Activated CD4-positive, CD25-positive, alpha-beta regulatory T cell treated with anti-CD3 and anti-CD28 coated beads, Interleukin-2, amount 50 U/mL, for 24 hours (primary cell): ENCODE measurements around the gene ABL1.
"Not testable (repeated sequence)": the region's sequence is repeated elsewhere in the genome, so short reads cannot be mapped to it uniquely, and the experiment has no call there.

Experiments used
- ATAC-seq, 2 donors: fragments of 150-1000 bp; cut with Tn5 transposase; one replicate each; pipeline ENCODE4 v1.10.0; 2021; ENCODE audit warnings: mild to moderate bottlenecking in 1 of 2, moderate library complexity in 1 of 2

ABL1 gene

GRCh38 chr9:130825809-130826208 lies 9.2 kb upstream of the ABL1 start:
- no peak for ATAC-seq

DNA sequence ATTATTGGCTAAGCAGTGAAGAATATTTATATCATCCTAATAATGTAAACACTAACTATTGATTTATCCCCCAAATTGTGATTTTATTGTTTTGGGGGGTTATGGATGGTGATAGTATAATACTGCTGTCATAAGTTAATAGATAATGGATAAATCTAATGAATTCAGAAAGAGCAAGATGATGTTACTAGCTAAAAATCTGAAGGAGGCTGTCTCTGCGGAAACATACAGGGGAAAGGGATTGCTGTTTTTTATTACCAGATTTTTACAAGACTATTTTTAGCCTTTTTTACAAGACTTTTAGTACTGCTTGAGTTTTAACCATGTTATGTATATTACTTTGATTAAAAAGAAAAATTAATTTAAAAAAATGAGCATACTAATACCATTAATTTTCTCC lies 5.3 kb upstream of the ABL1 start:
- no peak for ATAC-seq

DNA sequence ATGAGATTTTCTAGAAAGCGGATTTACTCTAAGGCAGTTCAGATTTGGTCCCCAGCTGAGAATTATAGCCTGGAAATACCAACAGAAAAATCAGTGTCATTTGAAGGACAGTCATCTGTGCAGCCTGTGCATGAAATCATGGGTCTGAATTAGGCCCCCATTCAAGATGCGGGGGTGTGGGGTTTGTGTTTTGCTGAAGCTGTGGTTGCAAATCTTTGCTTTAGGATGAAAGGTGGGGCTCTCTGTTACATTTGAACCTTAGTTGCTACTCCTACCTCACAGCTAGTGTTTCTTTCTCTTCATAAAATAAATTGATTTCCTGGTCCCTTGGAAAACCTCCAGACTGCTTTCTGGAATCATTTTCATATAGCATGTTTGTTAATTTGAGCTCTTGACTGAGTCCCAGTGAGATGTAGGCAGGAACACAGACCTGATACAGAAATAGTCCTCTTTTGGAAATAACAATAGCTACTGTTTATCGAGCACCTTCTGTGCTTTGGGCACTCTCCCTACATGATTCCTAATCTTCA lies 4.8 kb upstream of the ABL1 start:
- no peak for ATAC-seq

DNA sequence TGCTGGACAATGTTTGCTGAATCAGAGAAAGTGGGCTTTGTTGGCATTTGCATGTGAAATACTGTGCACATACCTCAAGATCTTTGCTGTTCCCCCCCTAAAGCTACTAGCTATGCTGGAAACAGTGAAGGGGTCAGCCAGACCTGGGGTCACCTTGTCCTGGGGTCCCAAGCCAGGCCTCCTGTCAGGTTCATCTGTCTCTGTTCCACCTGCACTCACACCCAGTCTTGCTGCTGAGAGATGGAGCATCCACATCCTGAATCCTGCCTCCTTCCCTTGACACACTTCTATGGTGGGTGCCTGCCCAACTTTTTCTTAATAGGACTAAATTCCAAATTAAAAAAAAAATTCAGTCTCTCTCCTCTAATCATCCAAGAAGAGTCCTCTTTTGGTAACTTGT lies 4.0 kb upstream of the ABL1 start:
- ATAC-seq: no peak

DNA sequence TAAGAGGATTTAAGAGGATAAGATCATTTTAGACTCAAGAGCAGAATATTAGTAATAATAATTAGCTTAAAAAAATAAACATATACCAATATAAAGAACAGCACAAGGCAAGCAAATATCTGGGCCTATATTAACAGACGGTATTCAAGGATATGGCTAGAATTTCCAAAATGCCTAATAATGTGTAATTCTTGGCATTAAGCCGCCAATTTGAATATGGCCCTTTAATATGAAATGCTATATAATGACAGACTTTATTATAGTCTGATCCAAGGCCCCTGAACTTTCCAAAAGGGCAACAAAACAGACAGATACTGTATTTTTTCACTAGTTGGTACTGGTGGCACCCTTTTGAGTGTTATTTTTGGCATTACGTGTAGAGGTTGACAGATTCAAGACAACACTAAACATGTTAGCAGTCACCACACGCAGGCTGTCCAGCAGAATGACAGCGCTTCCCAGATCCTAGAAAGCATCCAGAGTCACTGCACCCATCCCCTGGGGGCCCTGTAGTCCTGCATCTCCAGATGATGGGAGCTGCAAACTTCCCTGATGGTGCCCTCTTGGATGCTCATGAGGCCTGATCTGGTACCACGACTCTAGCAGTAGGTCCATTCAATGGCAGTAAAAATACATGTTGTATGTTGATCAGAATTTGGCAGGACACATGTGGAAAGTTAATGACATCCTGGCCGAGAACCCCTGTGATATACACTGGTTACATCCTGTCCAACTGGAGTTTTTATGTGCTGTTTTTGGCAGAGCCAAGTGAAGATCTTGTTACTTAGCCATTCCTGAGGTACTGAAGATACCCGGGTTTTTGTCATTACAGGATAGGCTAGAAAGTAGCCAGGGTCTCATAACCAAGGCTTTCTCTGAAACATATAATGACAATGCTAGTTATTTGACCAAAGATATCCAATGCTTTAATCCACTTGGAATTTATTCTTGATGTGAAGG lies 1.7 kb upstream of the ABL1 start:
- no peak for ATAC-seq

- peak; percentile 17 to 22 for ATAC-seq
Observed at GRCh38 chr9:130835441-130836298, 616 bp downstream of the ABL1 start.

DNA sequence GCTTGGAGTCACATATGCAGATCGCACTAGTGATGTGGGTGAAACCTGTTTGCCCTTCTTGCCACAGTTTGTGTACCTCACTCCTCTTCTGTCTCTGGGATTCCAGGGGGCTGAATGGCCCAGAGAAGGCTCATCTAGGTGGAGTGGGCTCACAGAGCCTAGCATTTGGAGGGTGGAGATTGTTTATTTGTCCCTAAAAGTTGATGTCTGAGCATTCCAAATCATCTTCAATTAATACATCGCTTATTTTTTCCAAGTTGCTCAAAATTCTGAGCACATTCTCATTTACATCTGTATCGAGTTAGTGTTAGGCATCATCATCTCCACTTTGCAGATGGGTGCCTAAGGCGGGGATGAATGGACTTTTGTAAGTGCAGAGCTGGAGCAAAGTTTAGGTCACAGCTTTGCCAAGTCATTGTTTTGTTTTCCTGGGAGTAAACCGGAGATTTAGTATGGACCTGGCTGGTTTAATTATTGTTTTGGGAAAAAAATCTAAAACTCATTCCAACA lies 2.0 kb downstream of the ABL1 start:
- no peak for ATAC-seq

GRCh38 chr9:130837643-130838042 lies 2.6 kb downstream of the ABL1 start:
- ATAC-seq: no peak

DNA sequence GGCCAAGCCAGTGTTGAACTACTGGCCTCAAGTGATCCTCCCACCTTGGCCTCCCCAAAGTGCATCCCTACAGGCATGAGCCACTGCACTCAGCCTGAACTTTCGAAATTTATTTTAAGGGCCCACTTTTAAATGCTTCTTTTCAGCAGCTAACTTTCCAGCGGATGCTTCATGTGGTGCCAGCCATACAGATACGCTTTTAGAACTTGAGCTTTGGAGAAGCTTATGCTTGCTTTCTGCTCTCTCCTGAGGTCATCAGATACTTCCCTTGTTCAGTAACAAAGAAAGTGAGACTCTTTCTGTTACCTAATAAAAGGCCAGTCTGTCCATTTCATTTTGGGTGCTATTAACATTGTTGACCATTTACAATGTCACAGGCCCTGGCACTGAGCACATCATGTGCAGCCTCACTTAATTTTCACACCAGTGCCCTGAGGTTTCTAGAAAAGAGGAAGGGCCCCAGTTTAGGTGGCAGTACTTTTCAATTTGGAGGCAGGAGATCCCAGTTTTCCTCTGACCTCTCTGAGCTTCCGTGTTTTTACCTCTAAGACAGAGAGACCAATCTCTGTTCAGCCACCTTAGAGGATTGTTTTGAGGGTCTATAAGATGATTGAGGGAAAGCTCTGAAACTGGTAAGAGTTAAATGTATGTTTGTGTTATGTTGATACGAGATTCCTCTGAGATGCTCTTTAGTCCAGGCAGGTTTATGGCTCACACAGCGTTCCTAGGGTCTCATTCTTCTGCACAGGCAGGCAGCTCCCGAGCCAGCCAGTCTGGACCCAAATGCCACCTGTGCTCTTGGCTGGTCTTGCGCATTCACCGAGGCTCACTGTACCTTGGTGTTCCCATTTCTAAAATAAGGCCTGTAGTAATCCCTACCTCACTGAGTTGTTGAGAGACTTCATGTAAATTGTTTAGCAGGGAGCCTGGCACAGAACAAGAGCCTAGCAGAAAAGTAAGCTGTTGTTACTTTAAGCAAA lies 4.4 kb downstream of the ABL1 start:
- ATAC-seq: no peak

DNA sequence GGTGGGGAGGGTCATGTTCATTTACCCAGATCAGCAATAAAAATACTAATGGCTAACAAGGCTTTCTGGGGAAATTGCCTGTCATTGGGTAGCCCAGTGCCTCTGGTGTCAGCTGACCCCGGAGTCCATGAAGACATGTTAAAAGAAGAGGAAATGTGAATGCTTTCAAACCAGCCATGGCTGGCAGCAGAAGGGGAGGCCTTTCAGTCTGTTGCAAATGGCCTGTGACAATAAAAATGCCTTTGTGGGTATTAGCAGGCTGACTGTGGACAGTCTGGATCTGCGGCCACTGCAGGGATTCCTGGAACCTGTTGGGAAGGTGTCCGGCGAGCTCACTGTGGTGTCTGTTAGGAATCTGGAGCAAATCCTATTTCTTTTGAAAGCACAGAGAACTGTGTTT lies 7.5 kb downstream of the ABL1 start:
- ATAC-seq: no peak

GRCh38 chr9:130843049-130843908 lies 8.2 kb downstream of the ABL1 start:
- no peak for ATAC-seq

DNA sequence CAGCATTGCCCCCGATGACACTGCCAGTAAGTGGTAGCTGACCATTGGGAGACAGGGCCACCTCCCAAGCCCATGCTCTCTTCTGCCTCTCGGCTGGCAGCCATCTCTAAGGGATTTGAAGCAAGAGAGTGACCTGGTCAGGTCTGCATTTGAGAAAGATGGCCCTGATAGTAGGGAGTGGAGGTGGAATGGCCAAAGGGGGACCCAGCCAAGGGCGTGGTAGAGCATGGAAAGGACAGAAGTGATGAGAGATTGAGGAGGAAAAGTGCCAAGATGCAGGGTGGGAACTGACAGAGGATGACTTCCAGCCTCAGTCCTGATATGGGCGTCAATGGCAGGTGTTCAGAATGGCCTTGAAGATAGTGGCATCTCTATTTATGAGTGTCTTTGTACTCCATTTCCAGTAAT lies 9.0 kb downstream of the ABL1 start:
- no peak for ATAC-seq

- no peak for ATAC-seq
Observed at GRCh38 chr9:130845254-130845653, 10.2 kb downstream of the ABL1 start.

DNA sequence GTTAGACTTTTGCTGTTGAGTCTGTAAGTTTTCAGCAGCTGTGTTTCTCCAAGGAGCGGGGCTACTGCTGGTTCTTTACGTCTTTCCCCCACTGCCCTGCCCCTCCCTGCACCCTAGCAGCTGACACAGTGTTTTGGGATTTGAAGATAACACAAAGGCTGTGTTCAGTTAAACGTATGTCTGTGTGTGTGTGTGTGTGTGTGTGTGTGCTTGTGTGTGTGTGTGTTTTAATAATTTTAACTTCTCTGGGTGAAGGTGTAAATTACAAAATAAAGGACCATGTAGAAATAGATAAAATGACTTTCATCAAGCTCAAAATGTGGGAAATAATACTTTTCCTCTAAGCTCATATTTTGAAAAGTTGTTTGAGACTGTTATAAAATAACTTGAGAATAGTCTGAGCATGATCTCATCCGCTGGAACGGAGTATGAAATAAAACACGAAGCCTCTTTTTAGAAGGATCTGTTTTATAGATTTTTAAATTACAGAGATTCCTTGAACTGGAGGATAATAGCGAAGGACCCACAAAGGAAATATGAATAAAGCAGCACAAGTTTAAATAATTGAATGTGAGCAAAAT lies 10.9 kb downstream of the ABL1 start:
- no peak for ATAC-seq

DNA sequence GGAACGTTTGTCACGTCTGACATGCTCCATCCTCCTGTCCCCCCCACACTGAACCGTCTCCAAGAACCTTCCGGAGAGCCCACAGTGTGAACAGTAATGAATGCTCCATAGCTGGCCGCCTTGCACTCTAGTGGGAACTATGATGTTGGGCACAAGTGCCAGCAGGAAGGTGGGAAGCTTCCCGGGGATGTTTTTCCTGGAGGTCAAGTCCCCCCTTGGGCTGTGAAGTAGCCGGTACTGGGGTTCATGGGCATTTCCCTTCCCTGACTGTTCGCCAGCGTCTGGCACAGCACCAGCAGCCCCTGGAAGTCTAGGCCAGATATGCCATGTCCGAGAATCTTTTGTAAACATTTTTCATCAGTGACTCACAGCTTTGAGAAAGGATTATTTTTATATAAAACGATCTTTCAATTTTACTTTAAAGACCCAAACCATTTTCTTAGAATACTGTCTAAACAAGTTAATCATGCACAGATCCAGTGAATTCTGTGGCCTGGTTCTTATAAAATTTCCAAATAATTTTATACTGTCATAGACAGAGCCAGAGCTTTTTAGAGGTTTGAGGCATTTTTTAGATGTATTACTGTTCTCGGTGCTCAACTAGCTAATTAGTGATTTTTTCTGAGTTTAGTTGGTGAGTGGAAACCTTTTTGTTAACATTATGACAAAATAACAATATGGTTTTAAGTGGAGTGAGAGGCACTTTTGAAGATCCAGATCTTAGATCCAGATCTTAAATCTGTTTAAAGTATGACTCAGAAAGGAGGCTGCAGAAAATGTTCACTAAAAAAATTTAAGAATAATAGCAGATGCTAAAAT lies 11.6 kb downstream of the ABL1 start:
- ATAC-seq: no peak

DNA sequence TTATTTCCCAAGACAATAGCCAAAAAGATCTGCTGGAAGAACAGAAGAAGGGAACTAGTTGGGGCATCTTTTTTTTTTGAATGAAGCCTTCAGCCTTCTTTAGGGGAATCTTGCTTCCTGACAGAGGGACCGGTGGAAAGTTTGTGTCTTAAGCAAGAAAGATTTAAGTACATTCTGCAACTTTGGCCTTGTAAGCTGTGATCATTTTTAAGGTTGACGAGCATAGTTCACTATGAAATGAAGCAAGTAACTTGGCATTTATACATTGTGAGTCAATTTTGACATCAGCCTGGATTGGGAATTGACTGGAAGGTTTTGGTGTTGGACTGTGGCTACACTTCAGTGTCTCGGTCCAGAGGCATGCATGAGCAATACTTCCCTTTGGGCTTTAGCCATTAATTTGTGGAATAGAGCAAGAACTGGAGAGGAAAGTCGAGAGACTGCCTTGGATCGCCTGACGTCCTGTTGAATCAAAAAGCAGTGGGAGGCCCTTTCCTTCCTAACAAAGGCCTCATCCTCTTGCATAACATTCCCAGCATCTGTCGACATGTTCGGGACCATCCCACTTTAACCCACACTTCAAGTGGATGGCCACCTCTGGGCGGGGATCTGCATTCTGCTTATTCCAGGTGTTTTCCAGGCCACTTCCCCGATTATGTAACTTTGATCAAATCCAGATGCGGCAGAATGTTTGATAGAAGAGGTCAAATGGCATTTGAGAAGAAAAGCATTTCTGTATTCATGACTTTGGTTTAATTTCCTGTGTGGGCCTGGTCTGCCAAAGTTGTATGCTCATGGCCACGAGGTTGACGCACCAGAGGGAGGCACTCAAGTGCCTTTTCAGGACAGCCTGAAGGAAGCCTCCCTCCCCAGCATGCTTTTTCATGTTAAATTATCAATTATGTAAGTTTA lies 12.5 kb downstream of the ABL1 start:
- no peak for ATAC-seq

DNA sequence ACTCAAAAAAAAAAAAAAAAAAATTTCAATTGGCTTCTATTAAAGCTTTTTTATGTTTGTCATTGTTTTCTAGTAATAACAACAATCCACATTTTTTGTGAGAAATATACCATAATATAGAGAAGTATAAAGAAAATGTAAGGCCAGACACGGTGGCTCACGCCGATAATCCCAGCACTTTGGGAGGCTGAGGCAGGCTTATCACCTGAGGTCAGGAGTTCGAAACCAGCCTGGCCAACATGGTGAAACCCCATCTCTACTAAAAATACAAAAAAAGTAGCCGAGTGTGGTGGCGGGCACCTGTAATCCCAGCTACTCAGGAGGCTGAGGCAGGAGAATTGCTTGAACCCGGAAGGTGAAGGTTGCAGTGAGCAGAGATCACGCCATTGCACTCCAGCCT lies 13.5 kb downstream of the ABL1 start:
- ATAC-seq: not testable (repeated sequence)

- no peak for ATAC-seq
Observed at GRCh38 chr9:130849356-130849755, 14.3 kb downstream of the ABL1 start.

GRCh38 chr9:130852801-130853200 lies 17.7 kb downstream of the ABL1 start:
- ATAC-seq: no peak
